Neural progenitor cell (in vitro differentiated cells): ENCODE results near the gene TAB2.

Source experiments
- CTCF ChIP-seq: fragments of 200-600 bp; sonication (generic); IDR thresholded peaks from 2 replicates; pipeline ENCODE4 v1.5.1; 2017; ENCODE audit warnings: antibody characterized with exemption, mild to moderate bottlenecking
- EZH2 ChIP-seq: fragments of 200-600 bp; sonication (generic); IDR thresholded peaks from 2 replicates; pipeline ENCODE4 v1.6.1; 2017; ENCODE audit warnings: antibody characterized with exemption, mild to moderate bottlenecking, moderate library complexity

- TF ChIP-seq CTCF = no peak
- TF ChIP-seq EZH2 = no peak
These were observed 97.3 kb downstream of the TAB2 start for GRCh38 chr6:149414821-149415220.
